Caki2 (cell line): ENCODE data around the gene YEATS2. TPM values are rescaled to one million over a fixed set of nuclear protein-coding genes. Genes with fewer than 3 reads are reported as not detected.
"Not testable (repeated sequence)": the region's sequence is repeated elsewhere in the genome, so short reads cannot be mapped to it uniquely, and the experiment has no call there.

Experiments used
- DNase-seq: peaks from one replicate; pipeline ENCODE4 v3.0.0-alpha.2; 2015; ENCODE audit warnings: low read depth
- in situ Hi-C: cut with HindIII; loops from 2 replicates; pipeline ENCODE4 v1.10.0; 2016; ENCODE audit warnings: low sequenced_read_pairs, low pct_unique_long_range_greater_than_20kb, mixed read lengths
- total RNA-seq: library from RNA; depleted of rRNA; stranded (reverse); fragments of >200 nt; shearing (Covaris generic); gene quantifications from 2 replicates; pipeline ENCODE4 v1.2.3, GENCODE V29; 2014; ENCODE audit warnings: low replicate concordance

The YEATS2 gene
- total RNA-seq, 1 experiment from 2014 or later, result 24.5 TPM

GRCh38 chr3:183701744-183702143 lies 4.1 kb downstream of the YEATS2 start:
- in situ Hi-C loops, result no loop called here
- DNase-seq, result no peak

GRCh38 chr3:183703892-183704291 lies 6.3 kb downstream of the YEATS2 start:
- DNase-seq, in situ Hi-C loops: not testable (repeated sequence)

DNA sequence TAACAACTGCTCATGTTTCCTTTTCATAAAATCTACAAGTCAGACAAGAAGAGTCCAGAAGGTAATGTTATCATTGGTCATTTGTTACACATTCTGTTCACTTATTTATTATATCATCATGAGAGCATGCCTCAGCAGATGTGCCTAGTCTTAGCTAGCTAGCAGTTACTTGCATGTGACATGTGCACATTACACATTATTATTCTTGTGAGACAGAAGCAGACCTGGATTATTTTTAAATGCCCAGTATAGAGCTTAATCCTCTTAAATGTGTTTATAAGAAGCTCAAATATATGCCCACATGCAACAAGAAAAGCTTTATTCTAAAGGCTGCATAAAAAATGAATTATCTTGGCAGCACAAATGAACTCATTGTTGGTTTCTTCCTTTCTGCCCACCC lies 12.6 kb downstream of the YEATS2 start:
- in situ Hi-C loops, result no loop called here
- DNase-seq, result no peak

- DNase-seq, result no peak
- in situ Hi-C loops, result no loop called here
Measured at GRCh38 chr3:183711516-183711915, 13.9 kb downstream of the YEATS2 start.

- DNase-seq, result no peak
- in situ Hi-C loops, result no loop called here
Measured at GRCh38 chr3:183714622-183715021, 17.0 kb downstream of the YEATS2 start.

DNA sequence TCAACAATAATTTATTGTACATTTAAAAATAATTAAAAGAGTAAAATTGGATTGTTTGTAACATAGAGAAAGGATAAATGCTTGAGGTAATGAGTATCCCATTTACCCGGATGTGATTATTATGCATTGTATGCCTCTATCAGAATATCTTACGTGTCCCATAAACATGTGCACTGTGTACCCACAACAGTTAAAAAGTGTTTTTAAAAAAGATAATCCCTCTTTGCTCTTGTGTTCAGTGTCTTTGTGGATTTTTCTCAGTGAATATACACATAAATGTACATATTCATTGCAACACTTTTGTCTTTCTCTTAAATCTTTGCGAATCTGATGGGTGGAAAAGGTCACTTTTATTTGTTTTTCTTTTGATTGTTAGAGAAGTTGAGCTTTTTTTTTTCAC lies 20.4 kb downstream of the YEATS2 start:
- no peak for DNase-seq
- in situ Hi-C loops, result no loop called here

DNA sequence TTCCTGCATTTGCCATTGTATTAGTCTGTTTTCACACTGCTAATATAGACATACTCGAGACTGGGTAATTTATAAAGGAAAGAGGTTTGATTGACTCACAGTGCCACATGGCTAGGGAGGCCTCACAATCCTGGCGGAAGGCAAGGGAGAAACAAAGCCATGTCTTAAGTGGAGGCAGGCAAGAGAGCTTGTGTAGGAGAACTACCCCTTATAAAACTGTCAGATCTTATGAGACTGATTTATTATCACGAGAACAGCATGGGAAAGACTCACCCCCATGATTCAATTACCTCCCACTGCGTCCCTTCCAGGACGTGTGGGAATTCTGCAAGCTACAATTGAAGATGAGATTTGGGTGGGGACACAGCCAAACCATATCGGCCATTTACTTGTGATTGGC lies 27.8 kb downstream of the YEATS2 start:
- in situ Hi-C loops, result no loop called here
- DNase-seq, result no peak

GRCh38 chr3:183728204-183728603 lies 30.6 kb downstream of the YEATS2 start:
- DNase-seq, result no peak
- in situ Hi-C loops, result no loop called here

- in situ Hi-C loops, result no loop called here
- DNase-seq, result no peak
Measured at GRCh38 chr3:183730361-183730760, 32.8 kb downstream of the YEATS2 start.

- DNase-seq, result no peak
- in situ Hi-C loops, result no loop called here
Measured at GRCh38 chr3:183731611-183732010, 34.0 kb downstream of the YEATS2 start.

DNA sequence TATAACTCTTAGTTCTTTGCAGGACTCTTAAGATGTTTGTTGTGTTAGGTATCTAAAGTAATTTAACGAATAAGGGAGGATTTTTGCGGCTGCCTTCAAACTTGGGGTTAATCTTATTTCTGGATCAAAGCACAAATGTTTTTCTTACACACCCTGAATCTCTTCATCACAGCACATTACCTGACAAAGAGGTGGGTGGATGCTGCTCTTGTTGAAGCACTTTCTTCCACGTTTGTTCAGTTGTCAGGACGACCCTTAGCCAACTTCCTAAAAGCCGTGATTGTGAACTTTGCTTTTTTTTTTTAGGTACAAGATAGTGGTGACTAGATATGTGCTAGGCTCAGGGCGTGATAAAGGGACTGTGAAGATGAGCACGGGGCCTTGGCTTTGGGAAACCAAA lies 36.0 kb downstream of the YEATS2 start:
- no peak for DNase-seq
- in situ Hi-C loops, result no loop called here

- DNase-seq, result no peak
- in situ Hi-C loops, result no loop called here
Measured at GRCh38 chr3:183734750-183735494, 37.3 kb downstream of the YEATS2 start.

GRCh38 chr3:183737116-183737515 lies 39.5 kb downstream of the YEATS2 start:
- in situ Hi-C loops, result no loop called here
- no peak for DNase-seq

- in situ Hi-C loops, DNase-seq: not testable (repeated sequence)
Measured at GRCh38 chr3:183740154-183740553, 42.6 kb downstream of the YEATS2 start.

DNA sequence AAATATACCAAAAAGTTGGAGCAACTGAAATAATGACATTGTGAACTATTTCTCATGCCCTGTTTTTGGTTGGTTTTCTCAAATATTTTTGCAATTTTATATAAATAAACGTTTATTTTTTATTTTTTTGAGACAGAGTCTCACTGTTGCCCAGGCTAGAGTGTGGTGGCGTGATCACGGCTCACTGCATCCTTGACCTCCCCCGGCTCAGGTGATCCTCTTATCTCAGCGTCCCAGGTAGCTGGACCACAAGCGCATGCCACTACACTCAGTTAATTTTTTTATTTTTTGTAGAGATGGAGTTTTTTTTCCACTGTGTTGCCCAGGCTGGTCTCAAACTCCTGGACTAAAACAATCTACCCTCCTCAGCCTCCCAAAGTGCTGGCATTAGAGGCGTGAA lies 45.6 kb downstream of the YEATS2 start:
- in situ Hi-C loops, result no loop called here

DNA sequence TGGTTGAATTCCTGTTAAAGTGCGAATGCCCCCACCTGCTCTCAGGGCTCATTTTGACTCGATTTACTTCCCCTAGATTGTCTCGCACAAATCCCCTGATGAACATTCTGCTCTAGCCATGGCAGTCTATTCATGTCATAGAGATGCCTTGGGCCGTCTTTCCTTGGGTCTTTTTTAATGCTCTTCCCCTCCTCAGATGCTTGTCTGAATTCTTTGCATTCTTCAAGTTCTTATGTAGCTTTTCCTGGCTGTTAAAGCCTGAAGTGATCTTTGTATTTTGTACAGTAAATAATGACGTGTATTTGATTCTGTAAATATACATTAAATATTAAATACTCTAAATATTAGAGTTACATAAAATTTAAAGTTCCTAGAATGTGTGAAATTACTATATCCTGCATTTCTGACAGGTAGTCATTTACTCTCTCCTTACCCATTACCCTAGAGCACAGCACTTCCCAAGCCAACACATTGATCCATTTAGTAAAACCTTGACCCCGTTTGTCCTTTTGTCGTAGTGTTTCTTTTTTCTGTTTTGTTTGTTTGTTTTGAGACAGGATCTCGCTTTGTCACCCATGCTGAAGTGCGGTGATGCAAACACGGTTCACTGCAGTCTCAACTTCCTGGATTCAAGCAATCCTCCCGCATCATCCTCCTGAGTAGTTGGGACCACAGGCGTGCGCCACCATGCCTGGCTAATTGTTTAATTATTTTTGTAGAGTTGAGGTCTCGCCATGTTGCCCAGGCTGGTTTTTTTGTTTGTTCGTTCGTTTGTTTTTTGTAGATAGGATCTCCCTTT lies 47.9 kb downstream of the YEATS2 start:
- in situ Hi-C loops, result no loop called here

More for the DNA sequence above, 45.6 kb downstream of the YEATS2 start:
- DNase-seq, result no peak

GRCh38 chr3:183754052-183754451 lies 56.5 kb downstream of the YEATS2 start:
- in situ Hi-C loops, result no loop called here
- no peak for DNase-seq

More for the DNA sequence above, 47.9 kb downstream of the YEATS2 start:
- peak; percentile 46 for DNase-seq

- in situ Hi-C loops, result no loop called here
Measured at GRCh38 chr3:183762304-183762703, 64.7 kb downstream of the YEATS2 start.

DNA sequence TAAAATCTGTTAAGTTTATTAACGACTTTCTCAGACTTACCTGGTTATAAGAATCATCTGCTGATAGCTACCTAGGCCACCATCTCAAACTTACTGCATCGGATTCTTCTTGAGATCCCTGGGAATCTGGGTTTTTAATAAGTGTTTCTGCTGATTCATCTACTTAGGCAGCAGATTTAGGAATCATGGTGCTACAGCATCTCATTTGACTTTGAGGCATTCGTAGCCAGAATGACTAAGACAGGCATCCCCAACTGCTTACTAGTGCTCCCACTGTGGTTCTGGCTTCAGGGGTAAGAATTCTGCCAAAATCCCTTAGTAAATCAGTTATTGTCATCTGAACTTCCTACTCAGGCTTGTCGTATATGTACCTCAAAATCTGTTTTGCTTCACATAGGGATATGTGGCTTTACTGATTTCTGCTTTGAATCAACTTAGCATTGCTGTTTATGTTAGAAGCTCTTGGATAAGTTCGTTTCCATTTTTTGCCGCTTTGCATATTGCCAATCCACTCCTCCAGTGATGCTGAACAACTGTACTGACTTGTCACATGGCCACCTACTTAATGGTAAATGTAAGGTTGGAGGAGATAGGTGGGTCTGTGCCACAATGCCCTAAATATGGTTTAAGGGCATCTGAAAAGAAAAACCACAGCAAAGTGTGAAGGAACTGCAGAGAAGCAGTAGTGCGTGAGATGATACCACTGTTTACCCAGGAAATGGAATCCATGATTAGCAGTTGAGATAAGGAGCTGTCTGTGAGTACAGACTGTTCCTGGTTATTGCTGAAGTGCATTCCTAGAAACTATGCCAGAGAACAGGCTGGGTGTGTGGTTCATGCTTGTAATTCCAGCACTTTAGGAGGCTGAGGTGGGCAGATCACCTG lies 67.5 kb downstream of the YEATS2 start:
- in situ Hi-C loops, result no loop called here
- DNase-seq, result peak; percentile 95

More at GRCh38 chr3:183762304-183762703, 64.7 kb downstream of the YEATS2 start:
- DNase-seq, result no peak
